ENCODE measurements around the gene TATDN2.

TATDN2 gene

DNA sequence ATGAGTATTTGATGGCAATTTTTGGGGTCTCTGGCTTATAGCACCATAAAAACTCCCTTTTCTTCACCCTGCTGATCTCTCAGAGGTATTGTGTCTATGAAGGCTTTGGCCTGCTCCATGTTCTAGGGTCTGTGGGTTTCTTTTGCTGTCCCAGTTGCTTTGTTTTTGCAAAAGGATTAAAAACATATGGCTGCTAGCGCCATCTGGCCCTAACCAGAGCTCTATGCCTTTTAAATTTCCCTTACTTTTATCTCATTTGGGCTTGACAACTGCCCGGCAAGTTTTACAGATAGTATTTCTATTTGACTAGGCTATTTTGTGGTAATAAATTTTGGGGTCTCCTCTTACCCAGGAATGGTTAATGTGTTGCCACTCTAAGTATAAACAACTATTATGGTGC is 50.9 kb downstream of the TATDN2 start:
- Histone ChIP-seq H2AFZ (ENCODE audit: low read depth, low read length) (no peak overlapping the region), H2BK5ac (ENCODE audit: low read depth, low read length, poor library complexity, severe bottlenecking) (no peak overlapping the region), H3K4me1 (ENCODE audit: control insufficient read depth, insufficient read depth, low read depth, low read length) (peaks cover 3% of the 10 kb centered on the region), H3K79me1 (replicated peaks; ENCODE audit: low read length, poor library complexity, severe bottlenecking) (peaks cover 21% of the 10 kb centered on the region), H3K4me3 (ENCODE audit: insufficient read depth in 1 of 2, low read depth in 1 of 2, low read length in 2 of 2) (no peak overlapping the region), H2BK15ac (ENCODE audit: low read depth, poor library complexity, severe bottlenecking) (no peak overlapping the region), H3K36me3 (ENCODE audit: control insufficient read depth in 1 of 2, insufficient read depth in 2 of 2, low read depth in 1 of 2, low read length in 2 of 2) (peaks cover 53 to 76% of the 10 kb centered on the region in 2 experiments), H3K4ac (ENCODE audit: low read depth in 1 of 2, low read length in 2 of 2) (no peak overlapping the region), H4K8ac (ENCODE audit: low read length) (no peak overlapping the region), H3K18ac (ENCODE audit: low read depth in 1 of 2, low read length in 2 of 2) (no peak overlapping the region), H3K4me2 (ENCODE audit: low read length, poor library complexity, severe bottlenecking) (no peak overlapping the region), H3K27ac (ENCODE audit: low read length, poor library complexity, severe bottlenecking) (no peak overlapping the region), H3K23ac (ENCODE audit: low read length in 2 of 2) (no peak overlapping the region), H2AK5ac (ENCODE audit: low read length, severe bottlenecking) (no peak overlapping the region), H3K27me3 (ENCODE audit: control insufficient read depth in 1 of 2, insufficient read depth in 1 of 2, low read length in 2 of 2) (no peaks in the 10 kb centered on the region), H2BK120ac (ENCODE audit: low read depth, low read length) (no peak overlapping the region), H4K91ac (ENCODE audit: low read length) (no peak overlapping the region), H3K9me3 (ENCODE audit: control insufficient read depth, low read length) (no peaks in the 10 kb centered on the region), H2BK12ac (ENCODE audit: low read length in 2 of 2) (no peak overlapping the region), H3K9ac (ENCODE audit: low read length) (peak overlapping the region; percentile 54), H3K14ac (ENCODE audit: low read length in 2 of 2) (no peak overlapping the region)
- DNase-seq, result no peak
- WGBS, result 100% methylated on average over 1 of the region's 2 CpGs

DNA sequence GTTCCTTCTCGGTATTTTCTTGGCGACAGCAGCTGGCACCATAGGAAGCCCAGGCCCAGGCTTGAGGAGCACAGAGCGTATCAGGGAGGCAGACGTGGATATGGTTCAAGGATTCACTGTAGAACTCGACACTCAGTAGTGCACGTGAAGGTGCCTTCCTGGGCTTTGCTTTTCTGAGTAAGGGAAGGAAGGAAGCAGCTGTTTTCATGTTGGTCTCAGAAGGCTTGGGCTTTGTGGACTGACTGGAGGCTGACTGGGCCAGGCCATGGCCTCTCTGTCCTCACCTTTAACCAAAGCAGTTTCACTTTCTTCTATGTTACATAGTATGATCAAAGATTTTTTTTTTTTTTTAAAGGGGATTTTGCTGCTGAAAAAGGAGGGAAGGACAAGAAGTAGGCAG is 51.4 kb downstream of the TATDN2 start:
- H3K9me3 ChIP-seq (ENCODE audit: control insufficient read depth, low read length), result no peaks in the 10 kb centered on the region
- peak overlapping the region; percentile 1 for H3K27ac ChIP-seq (ENCODE audit: low read length, poor library complexity, severe bottlenecking)
- peaks cover 24% of the 10 kb centered on the region for H3K79me1 ChIP-seq (replicated peaks; ENCODE audit: low read length, poor library complexity, severe bottlenecking)
- no peak overlapping the region for H2BK12ac ChIP-seq (ENCODE audit: low read length in 2 of 2)
- peaks cover 3% of the 10 kb centered on the region for H3K4me1 ChIP-seq (ENCODE audit: control insufficient read depth, insufficient read depth, low read depth, low read length)
- H2BK5ac ChIP-seq (ENCODE audit: low read depth, low read length, poor library complexity, severe bottlenecking), result no peak overlapping the region
- no peak overlapping the region for H2BK15ac ChIP-seq (ENCODE audit: low read depth, poor library complexity, severe bottlenecking)
- H3K23ac ChIP-seq (ENCODE audit: low read length in 2 of 2), result no peak overlapping the region
- DNase-seq, result no peak
- H3K18ac ChIP-seq (ENCODE audit: low read depth in 1 of 2, low read length in 2 of 2), result no peak overlapping the region
- no peak overlapping the region for H3K4me3 ChIP-seq (ENCODE audit: insufficient read depth in 1 of 2, low read depth in 1 of 2, low read length in 2 of 2)
- no peak overlapping the region for H2BK120ac ChIP-seq (ENCODE audit: low read depth, low read length)
- H4K8ac ChIP-seq (ENCODE audit: low read length), result no peak overlapping the region
- peak overlapping the region; percentile 54 for H3K9ac ChIP-seq (ENCODE audit: low read length)
- H2AFZ ChIP-seq (ENCODE audit: low read depth, low read length), result no peak overlapping the region
- H4K91ac ChIP-seq (ENCODE audit: low read length), result no peak overlapping the region
- H3K4ac ChIP-seq (ENCODE audit: low read depth in 1 of 2, low read length in 2 of 2), result no peak overlapping the region
- peaks cover 58 to 76% of the 10 kb centered on the region in 2 experiments for H3K36me3 ChIP-seq (ENCODE audit: control insufficient read depth in 1 of 2, insufficient read depth in 2 of 2, low read depth in 1 of 2, low read length in 2 of 2)
- no peak overlapping the region for H3K4me2 ChIP-seq (ENCODE audit: low read length, poor library complexity, severe bottlenecking)
- no peak overlapping the region for H3K14ac ChIP-seq (ENCODE audit: low read length in 2 of 2)
- H3K27me3 ChIP-seq (ENCODE audit: control insufficient read depth in 1 of 2, insufficient read depth in 1 of 2, low read length in 2 of 2), result no peaks in the 10 kb centered on the region
- WGBS, result 91% methylated on average over 6 of the region's 6 CpGs
- H2AK5ac ChIP-seq (ENCODE audit: low read length, severe bottlenecking), result no peak overlapping the region

DNA sequence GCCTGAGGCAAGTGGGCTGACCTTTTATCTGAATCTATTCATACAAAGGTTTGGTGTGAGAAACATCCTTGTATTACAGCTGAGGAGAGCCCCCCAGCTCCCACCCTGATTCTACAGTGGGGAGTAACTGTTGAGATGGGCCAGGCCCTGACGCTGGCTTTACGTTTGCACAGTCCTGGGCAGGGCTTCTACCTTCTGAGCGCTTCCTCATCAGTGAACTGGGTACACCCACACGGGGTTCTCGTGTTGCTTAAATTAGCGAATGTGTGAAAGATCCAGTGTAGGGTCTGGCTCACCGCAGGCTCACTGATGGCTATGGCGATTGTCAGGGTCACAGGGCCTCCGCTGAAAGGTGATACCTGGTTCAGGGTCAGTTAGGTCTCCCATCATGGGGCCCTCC is 51.8 kb downstream of the TATDN2 start:
- no peak overlapping the region for H2BK12ac ChIP-seq (ENCODE audit: low read length in 2 of 2)
- no peak overlapping the region for H3K18ac ChIP-seq (ENCODE audit: low read depth in 1 of 2, low read length in 2 of 2)

DNA sequence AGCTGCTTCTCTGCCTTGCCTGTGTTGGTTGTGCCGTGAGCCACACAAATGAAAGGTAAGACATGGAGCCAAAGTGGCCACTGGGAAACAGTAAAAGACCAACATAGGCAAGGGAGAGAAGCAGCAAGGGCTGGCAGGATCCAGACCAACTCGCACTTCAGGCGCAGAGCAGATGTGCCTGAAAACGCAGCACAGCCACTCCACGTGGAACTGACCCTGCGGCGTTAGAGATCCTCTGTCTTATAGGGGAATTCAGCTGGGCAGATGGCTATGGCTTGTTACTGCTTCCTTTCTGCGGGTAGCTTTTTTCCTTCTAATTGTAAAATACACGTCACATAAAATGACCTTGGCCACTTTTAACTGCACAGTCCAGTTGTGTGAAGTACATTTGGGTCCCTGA is 54.8 kb downstream of the TATDN2 start:
- H3K4me2 ChIP-seq (ENCODE audit: low read length, poor library complexity, severe bottlenecking), result no peak overlapping the region
- no peak overlapping the region for H3K9ac ChIP-seq (ENCODE audit: low read length)
- DNase-seq, result no peak
- no peak overlapping the region for H2AK5ac ChIP-seq (ENCODE audit: low read length, severe bottlenecking)
- no peak overlapping the region for H4K8ac ChIP-seq (ENCODE audit: low read length)
- no peak overlapping the region for H2BK5ac ChIP-seq (ENCODE audit: low read depth, low read length, poor library complexity, severe bottlenecking)
- H3K14ac ChIP-seq (ENCODE audit: low read length in 2 of 2), result no peak overlapping the region
- peaks cover 73 to 91% of the 10 kb centered on the region in 2 experiments for H3K36me3 ChIP-seq (ENCODE audit: control insufficient read depth in 1 of 2, insufficient read depth in 2 of 2, low read depth in 1 of 2, low read length in 2 of 2)
- H3K4me3 ChIP-seq (ENCODE audit: insufficient read depth in 1 of 2, low read depth in 1 of 2, low read length in 2 of 2), result no peak overlapping the region
- H3K23ac ChIP-seq (ENCODE audit: low read length in 2 of 2), result no peak overlapping the region
- no peak overlapping the region for H3K4ac ChIP-seq (ENCODE audit: low read depth in 1 of 2, low read length in 2 of 2)
- no peak overlapping the region for H2BK15ac ChIP-seq (ENCODE audit: low read depth, poor library complexity, severe bottlenecking)
- no peak overlapping the region for H4K91ac ChIP-seq (ENCODE audit: low read length)
- H3K18ac ChIP-seq (ENCODE audit: low read depth in 1 of 2, low read length in 2 of 2), result no peak overlapping the region
- no peak overlapping the region for H2BK12ac ChIP-seq (ENCODE audit: low read length in 2 of 2)
- no peaks in the 10 kb centered on the region for H3K9me3 ChIP-seq (ENCODE audit: control insufficient read depth, low read length)
- peaks cover 31% of the 10 kb centered on the region for H3K79me1 ChIP-seq (replicated peaks; ENCODE audit: low read length, poor library complexity, severe bottlenecking)
- 98% methylated on average over 9 of the region's 9 CpGs for WGBS
- no peak overlapping the region for H2AFZ ChIP-seq (ENCODE audit: low read depth, low read length)
- H3K4me1 ChIP-seq (ENCODE audit: control insufficient read depth, insufficient read depth, low read depth, low read length), result peaks cover 3% of the 10 kb centered on the region
- H2BK120ac ChIP-seq (ENCODE audit: low read depth, low read length), result no peak overlapping the region
- no peak overlapping the region for H3K27ac ChIP-seq (ENCODE audit: low read length, poor library complexity, severe bottlenecking)
- H3K27me3 ChIP-seq (ENCODE audit: control insufficient read depth in 1 of 2, insufficient read depth in 1 of 2, low read length in 2 of 2), result no peaks in the 10 kb centered on the region

More for the DNA sequence above, 51.8 kb downstream of the TATDN2 start:
- no peak overlapping the region for H4K8ac ChIP-seq (ENCODE audit: low read length)
- peaks cover 62 to 76% of the 10 kb centered on the region in 2 experiments for H3K36me3 ChIP-seq (ENCODE audit: control insufficient read depth in 1 of 2, insufficient read depth in 2 of 2, low read depth in 1 of 2, low read length in 2 of 2)
- H3K4me2 ChIP-seq (ENCODE audit: low read length, poor library complexity, severe bottlenecking), result no peak overlapping the region
- H3K9me3 ChIP-seq (ENCODE audit: control insufficient read depth, low read length), result no peaks in the 10 kb centered on the region
- H3K14ac ChIP-seq (ENCODE audit: low read length in 2 of 2), result no peak overlapping the region
- H3K4me1 ChIP-seq (ENCODE audit: control insufficient read depth, insufficient read depth, low read depth, low read length), result peaks cover 3% of the 10 kb centered on the region
- peak overlapping the region; percentile 54 for H3K9ac ChIP-seq (ENCODE audit: low read length)
- H2AK5ac ChIP-seq (ENCODE audit: low read length, severe bottlenecking), result no peak overlapping the region
- no peak overlapping the region for H2AFZ ChIP-seq (ENCODE audit: low read depth, low read length)
- H2BK120ac ChIP-seq (ENCODE audit: low read depth, low read length), result no peak overlapping the region
- no peak overlapping the region for H2BK15ac ChIP-seq (ENCODE audit: low read depth, poor library complexity, severe bottlenecking)
- H3K27ac ChIP-seq (ENCODE audit: low read length, poor library complexity, severe bottlenecking), result no peak overlapping the region
- H3K4me3 ChIP-seq (ENCODE audit: insufficient read depth in 1 of 2, low read depth in 1 of 2, low read length in 2 of 2), result no peak overlapping the region
- no peaks in the 10 kb centered on the region for H3K27me3 ChIP-seq (ENCODE audit: control insufficient read depth in 1 of 2, insufficient read depth in 1 of 2, low read length in 2 of 2)
- H4K91ac ChIP-seq (ENCODE audit: low read length), result no peak overlapping the region
- no peak overlapping the region for H2BK5ac ChIP-seq (ENCODE audit: low read depth, low read length, poor library complexity, severe bottlenecking)
- no peak overlapping the region for H3K23ac ChIP-seq (ENCODE audit: low read length in 2 of 2)
- no peak overlapping the region for H3K4ac ChIP-seq (ENCODE audit: low read depth in 1 of 2, low read length in 2 of 2)
- DNase-seq, result no peak
- 94% methylated on average over 9 of the region's 9 CpGs for WGBS
- peaks cover 27% of the 10 kb centered on the region for H3K79me1 ChIP-seq (replicated peaks; ENCODE audit: low read length, poor library complexity, severe bottlenecking)
